Keratinocyte (primary cell): Measurements from ENCODE around the gene ANO10.

Source experiments
- EZH2 ChIP-seq: IDR thresholded peaks from one replicate; pipeline ENCODE4 v1.6.1; 2012; ENCODE audit warnings: inconsistent platforms, mild to moderate bottlenecking, low read length, moderate library complexity
- TF ChIP-seq, protein P1 (sequence below), 3 experiments: IDR thresholded peaks in 1 of 3; conservative IDR thresholded peaks in 1 of 3; optimal IDR thresholded peaks in 1 of 3; 2 replicates in 2 of 3; 3 replicates in 1 of 3; pipeline versions ENCODE3 to v1.5.1; 2011; ENCODE audit warnings: low read length in 3 of 3, mild to moderate bottlenecking in 3 of 3, moderate library complexity in 2 of 3, control low read depth in 1 of 3, inconsistent platforms in 1 of 3; ENCODE audit not compliant: insufficient read depth in 2 of 3; ENCODE audit errors: extremely low read depth in 1 of 3

DNA sequence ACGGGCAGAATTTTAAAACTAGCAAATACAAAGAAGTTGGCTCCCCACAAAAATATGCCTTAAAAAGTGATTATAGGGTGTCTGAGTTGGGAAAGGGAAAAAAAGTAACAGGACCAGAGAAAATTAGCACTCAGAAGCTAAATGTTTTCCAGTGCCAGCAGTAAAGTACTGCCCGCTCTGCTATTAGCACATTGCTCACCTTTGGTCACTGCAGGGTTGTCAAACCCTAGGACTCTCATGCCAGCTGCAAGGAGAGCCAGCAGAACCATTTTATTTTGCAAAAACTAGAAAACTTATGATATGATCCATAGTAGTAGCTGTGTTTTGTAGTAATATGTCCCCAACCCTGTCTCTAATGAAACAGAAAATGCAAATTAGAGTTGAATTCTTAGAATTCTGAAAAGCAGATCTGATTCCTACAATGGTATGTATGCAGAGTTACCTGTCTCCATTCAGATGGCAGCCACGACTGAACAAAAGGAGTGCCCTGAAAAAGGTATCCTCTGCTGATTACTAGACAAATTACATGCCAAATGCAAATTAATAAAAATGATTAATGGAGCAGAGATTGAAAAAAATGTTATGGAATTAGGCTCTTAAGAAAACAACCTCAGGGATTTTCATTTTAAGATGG, 185.2 kb downstream of the ANO10 start:
- TF ChIP-seq, protein P1, sequence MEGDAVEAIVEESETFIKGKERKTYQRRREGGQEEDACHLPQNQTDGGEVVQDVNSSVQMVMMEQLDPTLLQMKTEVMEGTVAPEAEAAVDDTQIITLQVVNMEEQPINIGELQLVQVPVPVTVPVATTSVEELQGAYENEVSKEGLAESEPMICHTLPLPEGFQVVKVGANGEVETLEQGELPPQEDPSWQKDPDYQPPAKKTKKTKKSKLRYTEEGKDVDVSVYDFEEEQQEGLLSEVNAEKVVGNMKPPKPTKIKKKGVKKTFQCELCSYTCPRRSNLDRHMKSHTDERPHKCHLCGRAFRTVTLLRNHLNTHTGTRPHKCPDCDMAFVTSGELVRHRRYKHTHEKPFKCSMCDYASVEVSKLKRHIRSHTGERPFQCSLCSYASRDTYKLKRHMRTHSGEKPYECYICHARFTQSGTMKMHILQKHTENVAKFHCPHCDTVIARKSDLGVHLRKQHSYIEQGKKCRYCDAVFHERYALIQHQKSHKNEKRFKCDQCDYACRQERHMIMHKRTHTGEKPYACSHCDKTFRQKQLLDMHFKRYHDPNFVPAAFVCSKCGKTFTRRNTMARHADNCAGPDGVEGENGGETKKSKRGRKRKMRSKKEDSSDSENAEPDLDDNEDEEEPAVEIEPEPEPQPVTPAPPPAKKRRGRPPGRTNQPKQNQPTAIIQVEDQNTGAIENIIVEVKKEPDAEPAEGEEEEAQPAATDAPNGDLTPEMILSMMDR (optimal IDR thresholded peaks at IDR 0.05 in 1 of 3, IDR thresholded peaks at IDR 0.05 in 1 of 3, conservative IDR thresholded peaks at IDR 0.05 in 1 of 3; ENCODE audit: extremely low read depth in 1 of 3, insufficient read depth in 2 of 3, low read length in 3 of 3) = no peak
- TF ChIP-seq EZH2 = no peak
